ENCODE results near the gene VAMP4. TPM values are rescaled to one million over a fixed set of nuclear protein-coding genes. Genes with fewer than 3 reads are reported as not detected.
A peak's percentile ranks its signal among the peaks of the same experiment; 100 is the strongest.

Gene VAMP4
- total RNA-seq, result 10.2 and 11.8 TPM in 2 replicates

- Mint-ChIP-seq H3K9me3 (no peaks in the 10 kb centered on the region), H3K27ac (peak within 1 kb of the TSS; percentile 99), H3K27me3 (ENCODE audit: low read depth) (no peaks in the 10 kb centered on the region), H3K36me3 (ENCODE audit: low read depth) (peaks cover 8% of the 10 kb centered on the region), H3K4me1 (ENCODE audit: low read depth) (peaks cover 47% of the 10 kb centered on the region), H3K4me3 (ENCODE audit: low read depth) (peak within 1 kb of the TSS; percentile 97)
- intact Hi-C loops (cut with micrococcal nuclease), result loop anchor here (1.0 to 10.0 kb wide), 7 partner anchors 39 to 790 kb away; partner anchors contain the start of genes DNM3, METTL13, PRRC2C and SUCO
- DNase-seq (ENCODE audit: low spot score), result peak; percentile 81
These were observed at the start of gene VAMP4 for GRCh38 chr1:171741872-171742576. TSS of gene VAMP4 (minus strand) at chr1:171742065. CDS start at chr1:171738414, 3,651 bp downstream.

GRCh38 chr1:171790318-171790717 is 48.5 kb upstream of the VAMP4 start:
- intact Hi-C loops (cut with micrococcal nuclease), result no loop called here
- Mint-ChIP-seq H3K4me1 (ENCODE audit: low read depth) (peaks cover 24% of the 10 kb centered on the region), H3K9me3 (no peaks in the 10 kb centered on the region), H3K36me3 (ENCODE audit: low read depth) (peaks cover 94% of the 10 kb centered on the region), H3K4me3 (ENCODE audit: low read depth) (no peak overlapping the region), H3K27ac (no peak overlapping the region), H3K27me3 (ENCODE audit: low read depth) (no peaks in the 10 kb centered on the region)
- no peak for DNase-seq (ENCODE audit: low spot score)

- Mint-ChIP-seq H3K4me3 (ENCODE audit: low read depth) (no peak overlapping the region), H3K9me3 (no peaks in the 10 kb centered on the region), H3K27me3 (ENCODE audit: low read depth) (no peaks in the 10 kb centered on the region), H3K4me1 (ENCODE audit: low read depth) (peaks cover 24% of the 10 kb centered on the region), H3K36me3 (ENCODE audit: low read depth) (peaks cover 92% of the 10 kb centered on the region), H3K27ac (no peak overlapping the region)
- intact Hi-C loops (cut with micrococcal nuclease), result loop anchor here (10.0 kb wide), 1 partner anchor 1686 kb away; the partner anchor contains the start of gene PRDX6
- no peak for DNase-seq (ENCODE audit: low spot score)
These were observed 46.8 kb upstream of the VAMP4 start for GRCh38 chr1:171788696-171789095.

GRCh38 chr1:171787686-171788480 is 46.0 kb upstream of the VAMP4 start:
- H3K4me3 Mint-ChIP-seq (ENCODE audit: low read depth), result no peak overlapping the region
- no peaks in the 10 kb centered on the region for H3K27me3 Mint-ChIP-seq (ENCODE audit: low read depth)
- peaks cover 29% of the 10 kb centered on the region for H3K4me1 Mint-ChIP-seq (ENCODE audit: low read depth)
- no peak for DNase-seq (ENCODE audit: low spot score)
- peaks cover 88% of the 10 kb centered on the region for H3K36me3 Mint-ChIP-seq (ENCODE audit: low read depth)
- no peaks in the 10 kb centered on the region for H3K9me3 Mint-ChIP-seq
- no peak overlapping the region for H3K27ac Mint-ChIP-seq
- intact Hi-C loops (cut with micrococcal nuclease), result loop anchor here (10.0 kb wide), 1 partner anchor 1687 kb away; the partner anchor contains the start of gene PRDX6

- no peak overlapping the region for H3K4me3 Mint-ChIP-seq (ENCODE audit: low read depth)
- H3K27ac Mint-ChIP-seq, result peak overlapping the region; percentile 9
- no peaks in the 10 kb centered on the region for H3K27me3 Mint-ChIP-seq (ENCODE audit: low read depth)
- H3K9me3 Mint-ChIP-seq, result no peaks in the 10 kb centered on the region
- H3K36me3 Mint-ChIP-seq (ENCODE audit: low read depth), result peaks cover 81% of the 10 kb centered on the region
- H3K4me1 Mint-ChIP-seq (ENCODE audit: low read depth), result peaks cover 31% of the 10 kb centered on the region
- intact Hi-C loops (cut with micrococcal nuclease), result loop anchor here (10.0 kb wide), 1 partner anchor 1688 kb away; the partner anchor contains the start of gene PRDX6
- DNase-seq (ENCODE audit: low spot score), result no peak
These were observed 44.7 kb upstream of the VAMP4 start for GRCh38 chr1:171786534-171786933.

GRCh38 chr1:171785766-171786165 is 43.9 kb upstream of the VAMP4 start:
- peaks cover 30% of the 10 kb centered on the region for H3K4me1 Mint-ChIP-seq (ENCODE audit: low read depth)
- H3K27ac Mint-ChIP-seq, result peak overlapping the region; percentile 74
- H3K4me3 Mint-ChIP-seq (ENCODE audit: low read depth), result peak overlapping the region; percentile 6
- no peaks in the 10 kb centered on the region for H3K9me3 Mint-ChIP-seq
- DNase-seq (ENCODE audit: low spot score), result no peak
- intact Hi-C loops (cut with micrococcal nuclease), result loop anchor here (10.0 kb wide), 1 partner anchor 1689 kb away; the partner anchor contains the start of gene PRDX6
- peaks cover 77% of the 10 kb centered on the region for H3K36me3 Mint-ChIP-seq (ENCODE audit: low read depth)
- no peaks in the 10 kb centered on the region for H3K27me3 Mint-ChIP-seq (ENCODE audit: low read depth)

GRCh38 chr1:171784784-171785183 is 42.9 kb upstream of the VAMP4 start:
- Mint-ChIP-seq H3K27ac (peak overlapping the region; percentile 74), H3K36me3 (ENCODE audit: low read depth) (peaks cover 70% of the 10 kb centered on the region), H3K4me3 (ENCODE audit: low read depth) (peak overlapping the region; percentile 63), H3K9me3 (no peaks in the 10 kb centered on the region), H3K4me1 (ENCODE audit: low read depth) (peaks cover 35% of the 10 kb centered on the region), H3K27me3 (ENCODE audit: low read depth) (no peaks in the 10 kb centered on the region)
- no peak for DNase-seq (ENCODE audit: low spot score)
- intact Hi-C loops (cut with micrococcal nuclease), result loop anchor here (10.0 kb wide), 1 partner anchor 1690 kb away; the partner anchor contains the start of gene PRDX6

GRCh38 chr1:171783816-171784530 is 42.1 kb upstream of the VAMP4 start:
- H3K27me3 Mint-ChIP-seq (ENCODE audit: low read depth), result no peaks in the 10 kb centered on the region
- H3K27ac Mint-ChIP-seq, result no peak overlapping the region
- intact Hi-C loops (cut with micrococcal nuclease), result loop anchor here (10.0 kb wide), 1 partner anchor 1691 kb away; the partner anchor contains the start of gene PRDX6

GRCh38 chr1:171781176-171781875 is 39.5 kb upstream of the VAMP4 start, which contains the start of gene METTL13:
TSS of gene METTL13 (plus strand) at chr1:171781660. CDS start at chr1:171781968, 308 bp downstream.
- H3K4me3 Mint-ChIP-seq (ENCODE audit: low read depth), result peak within 1 kb of the TSS; percentile 93
- peak within 1 kb of the TSS; percentile 92 for H3K27ac Mint-ChIP-seq
- H3K36me3 Mint-ChIP-seq (ENCODE audit: low read depth), result peaks cover 37% of the 10 kb centered on the region
- no peaks in the 10 kb centered on the region for H3K9me3 Mint-ChIP-seq
- H3K27me3 Mint-ChIP-seq (ENCODE audit: low read depth), result no peaks in the 10 kb centered on the region
- peaks cover 36% of the 10 kb centered on the region for H3K4me1 Mint-ChIP-seq (ENCODE audit: low read depth)
- DNase-seq (ENCODE audit: low spot score), result peak; percentile 99
- intact Hi-C loops (cut with micrococcal nuclease), result loop anchor here (1.0 to 10.0 kb wide), 6 partner anchors 13 to 1693 kb away; partner anchors contain the start of genes PRDX6, PRRC2C and VAMP4

More at GRCh38 chr1:171783816-171784530, 42.1 kb upstream of the VAMP4 start:
- peak overlapping the region; percentile 93 for H3K4me3 Mint-ChIP-seq (ENCODE audit: low read depth)
- peaks cover 33% of the 10 kb centered on the region for H3K4me1 Mint-ChIP-seq (ENCODE audit: low read depth)
- no peak for DNase-seq (ENCODE audit: low spot score)
- H3K9me3 Mint-ChIP-seq, result no peaks in the 10 kb centered on the region
- H3K36me3 Mint-ChIP-seq (ENCODE audit: low read depth), result peaks cover 62% of the 10 kb centered on the region

GRCh38 chr1:171780583-171781175 is 38.8 kb upstream of the VAMP4 start:
- no peak for DNase-seq (ENCODE audit: low spot score)

GRCh38 chr1:171772312-171772711 is 30.4 kb upstream of the VAMP4 start:
- peaks cover 19% of the 10 kb centered on the region for H3K27me3 Mint-ChIP-seq (ENCODE audit: low read depth)
- H3K9me3 Mint-ChIP-seq, result no peaks in the 10 kb centered on the region
- H3K36me3 Mint-ChIP-seq (ENCODE audit: low read depth), result no peaks in the 10 kb centered on the region
- intact Hi-C loops (cut with micrococcal nuclease), result loop anchor here (10.0 kb wide), 1 partner anchor 128 kb away; no protein-coding TSS in a partner anchor
- no peak for DNase-seq (ENCODE audit: low spot score)
- peaks cover under 1% of the 10 kb centered on the region for H3K4me1 Mint-ChIP-seq (ENCODE audit: low read depth)
- H3K4me3 Mint-ChIP-seq (ENCODE audit: low read depth), result no peak overlapping the region
- no peak overlapping the region for H3K27ac Mint-ChIP-seq

More at GRCh38 chr1:171780583-171781175, 38.8 kb upstream of the VAMP4 start:
- intact Hi-C loops (cut with micrococcal nuclease), result loop anchor here (1.0 to 10.0 kb wide), 6 partner anchors 14 to 1694 kb away; partner anchors contain the start of genes PRDX6, PRRC2C and VAMP4
- H3K4me3 Mint-ChIP-seq (ENCODE audit: low read depth), result peak overlapping the region; percentile 93
- peaks cover 36% of the 10 kb centered on the region for H3K4me1 Mint-ChIP-seq (ENCODE audit: low read depth)
- H3K27ac Mint-ChIP-seq, result peak overlapping the region; percentile 92
- peaks cover 31% of the 10 kb centered on the region for H3K36me3 Mint-ChIP-seq (ENCODE audit: low read depth)
- peaks cover 2% of the 10 kb centered on the region for H3K27me3 Mint-ChIP-seq (ENCODE audit: low read depth)
- no peaks in the 10 kb centered on the region for H3K9me3 Mint-ChIP-seq
